NCI-H2081 treated with DMSO at 0.1 percent for 48 hours (cell line): ENCODE data around the gene ZNF292.
"Not testable (repeated sequence)": the region's sequence is repeated elsewhere in the genome, so short reads cannot be mapped to it uniquely, and the experiment has no call there.

Experiments
- DNase-seq: peaks from one replicate; lab custom pipeline; 2025; lab: John Stamatoyannopoulos, UW

The ZNF292 gene

DNA sequence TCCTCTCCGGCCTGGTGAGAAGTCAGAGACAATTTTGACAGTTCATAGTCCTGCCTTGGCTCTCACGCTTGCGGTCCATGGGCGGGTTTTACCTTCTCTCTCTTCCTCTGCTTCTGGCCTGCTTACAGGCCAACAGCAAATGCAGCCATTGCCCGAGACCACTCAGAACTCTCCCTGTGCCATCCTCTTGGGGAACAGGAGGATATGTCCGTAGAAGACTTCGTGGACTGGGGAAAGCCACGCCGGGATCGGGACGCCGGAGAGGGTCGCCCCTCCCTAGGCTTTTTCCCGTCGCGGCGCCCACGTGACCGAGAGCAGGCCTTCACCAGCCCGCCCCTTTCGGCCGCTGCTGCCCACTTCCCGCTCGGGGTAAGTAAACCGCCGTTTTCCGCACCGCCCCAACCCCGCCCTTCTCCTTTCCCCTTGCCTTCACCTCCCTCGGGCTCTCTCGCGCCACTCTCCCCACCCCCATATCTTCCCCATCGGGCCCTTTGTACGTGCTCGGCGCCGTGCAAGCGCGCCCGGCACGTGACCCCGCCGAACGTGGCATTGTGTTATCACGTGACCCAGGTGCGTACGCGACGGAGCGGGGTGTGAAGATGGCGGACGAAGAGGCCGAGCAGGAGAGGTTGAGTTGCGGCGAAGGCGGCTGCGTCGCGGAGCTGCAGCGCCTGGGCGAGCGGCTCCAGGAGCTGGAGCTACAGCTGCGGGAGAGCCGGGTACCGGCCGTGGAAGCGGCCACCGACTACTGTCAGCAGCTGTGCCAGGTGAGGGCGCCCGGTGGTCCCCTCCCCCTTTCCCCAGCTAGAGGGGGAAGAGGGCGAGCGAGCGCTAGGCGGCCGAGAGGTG, at the start of gene ZNF292:
ZNF292 (plus strand) TSS at position 573 of the 849 bp plus-strand sequence; CDS start at position 600, 27 bp downstream.
- peak; percentile 93 for DNase-seq

DNA sequence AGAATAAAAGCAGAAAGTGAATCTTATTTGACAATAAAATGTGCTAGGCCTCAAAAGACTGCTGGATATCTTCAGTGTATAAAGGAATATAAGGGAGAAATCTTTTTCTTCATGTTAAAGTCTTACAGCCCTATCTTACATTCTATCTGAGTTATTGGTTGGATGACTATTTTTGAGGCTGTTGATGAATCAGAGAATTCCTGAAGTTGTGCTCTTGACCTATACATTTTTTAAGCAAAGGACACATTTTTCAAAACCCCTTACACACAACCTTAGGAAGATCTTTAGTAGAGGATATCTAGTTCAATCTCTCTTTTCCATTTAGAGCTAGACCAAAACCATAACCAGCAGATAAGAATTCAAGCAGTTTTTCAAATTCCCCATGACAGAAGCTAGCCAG, 49.5 kb upstream of the ZNF292 start:
- no peak for DNase-seq

DNA sequence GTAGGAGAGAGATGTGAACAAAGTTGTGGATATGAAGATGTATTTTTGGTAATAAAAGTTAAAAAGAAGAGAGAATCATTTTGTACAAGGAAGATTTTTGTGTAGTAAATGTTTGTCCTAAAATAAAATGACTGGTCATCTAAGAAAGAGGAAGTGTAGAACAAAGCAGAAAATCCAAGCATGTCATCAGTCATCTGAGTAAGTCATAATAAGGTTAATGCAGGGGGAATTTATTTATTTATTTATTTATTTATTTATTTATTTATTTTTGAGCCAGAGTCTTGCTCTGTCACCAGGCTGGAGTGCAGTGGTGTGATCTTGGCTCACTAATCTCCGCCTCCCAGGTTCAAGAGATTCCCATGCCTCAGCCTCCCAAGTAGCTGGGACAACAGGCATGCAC, 44.7 kb upstream of the ZNF292 start:
- DNase-seq, result no peak

DNA sequence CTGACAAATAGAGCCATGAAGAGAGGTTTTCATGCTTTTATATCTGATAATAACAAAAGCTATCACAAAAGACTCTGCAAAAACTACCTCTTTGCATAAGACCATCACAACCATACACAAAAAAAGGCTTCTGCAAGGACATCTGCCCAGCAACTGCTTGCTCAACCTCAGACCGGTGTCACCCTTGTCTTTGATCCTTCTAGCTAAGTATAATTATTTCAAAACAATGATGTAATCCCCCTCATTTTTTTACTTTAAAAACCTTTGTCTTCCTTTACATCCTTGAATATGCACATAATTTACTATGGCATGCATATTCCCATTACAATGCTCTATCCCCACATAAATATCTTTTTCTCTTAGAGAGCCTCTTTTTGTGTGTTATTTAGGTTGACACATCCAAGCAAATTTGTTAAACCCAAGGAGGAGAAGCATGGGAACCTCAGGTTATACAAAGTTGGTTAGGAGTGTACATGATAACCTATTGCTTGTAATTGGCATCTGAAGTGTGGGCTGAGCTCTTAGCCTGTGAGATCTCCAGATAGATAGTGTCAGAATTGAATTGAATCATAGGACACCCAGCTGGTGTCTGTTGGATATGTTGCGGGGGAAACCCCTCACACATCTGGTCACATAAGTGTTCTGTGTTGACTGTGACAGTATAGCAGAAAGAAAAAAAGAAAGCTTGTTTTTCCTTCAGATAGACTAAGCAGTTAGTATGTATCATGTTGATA, 39.8 kb upstream of the ZNF292 start:
- DNase-seq, result no peak

DNA sequence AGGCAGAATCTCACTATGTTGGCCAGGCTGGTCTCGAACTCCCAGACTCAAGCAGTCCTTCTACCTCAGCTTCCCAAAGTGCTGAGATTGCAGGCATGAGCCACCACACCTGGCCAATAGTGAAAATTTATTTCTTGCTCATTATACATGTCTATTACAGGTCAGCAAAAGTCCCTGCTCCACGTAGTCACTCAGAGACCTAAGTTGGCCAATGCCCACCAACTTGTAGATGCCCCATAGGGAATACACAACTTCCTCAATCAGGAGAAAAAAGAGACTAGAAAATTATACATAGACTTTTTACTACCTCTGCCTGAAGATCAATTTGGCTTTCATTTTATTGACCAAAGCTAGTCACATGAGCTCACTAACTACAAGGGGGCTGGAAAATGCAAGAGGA, 38.4 kb upstream of the ZNF292 start:
- no peak for DNase-seq

DNA sequence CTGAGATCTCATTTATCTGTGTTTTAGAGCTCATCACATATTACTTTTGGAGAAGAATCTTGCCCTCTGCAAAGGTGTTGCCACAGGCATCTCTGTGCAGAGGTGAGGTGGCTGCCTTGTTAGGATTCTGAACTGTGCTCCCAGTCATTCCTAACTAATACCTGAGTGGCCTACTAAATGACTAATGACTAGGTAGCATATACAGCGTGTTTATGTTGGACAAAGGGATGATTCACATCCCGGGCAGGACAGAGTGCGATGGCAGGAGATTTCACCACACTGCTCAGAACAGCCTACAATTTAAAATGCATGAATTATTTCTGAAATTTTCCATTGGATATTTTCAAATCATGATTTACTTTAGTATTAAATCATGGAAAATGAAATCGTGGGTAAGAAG, 37.3 kb upstream of the ZNF292 start:
- no peak for DNase-seq

DNA sequence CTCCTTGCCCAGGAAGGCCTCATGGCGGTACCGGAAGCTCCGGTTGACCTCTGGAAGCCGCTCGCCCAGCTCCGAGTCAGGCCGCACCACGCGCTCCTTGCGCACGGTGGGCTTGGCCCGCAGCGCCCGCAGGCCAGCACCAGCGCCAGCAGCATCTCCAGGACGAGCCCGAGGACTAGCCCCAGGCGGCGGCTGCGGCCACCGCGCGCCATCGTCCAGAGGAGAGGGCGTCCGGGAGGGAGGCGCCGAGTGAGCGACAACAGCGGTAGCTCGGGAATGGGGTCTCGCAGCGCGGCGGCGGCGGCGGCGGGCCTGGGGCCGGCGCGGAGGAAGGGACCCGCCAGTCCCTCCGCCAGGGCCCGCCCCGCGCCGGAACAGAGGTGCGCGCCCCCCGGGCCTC, 32.9 kb upstream of the ZNF292 start:
- no peak for DNase-seq

DNA sequence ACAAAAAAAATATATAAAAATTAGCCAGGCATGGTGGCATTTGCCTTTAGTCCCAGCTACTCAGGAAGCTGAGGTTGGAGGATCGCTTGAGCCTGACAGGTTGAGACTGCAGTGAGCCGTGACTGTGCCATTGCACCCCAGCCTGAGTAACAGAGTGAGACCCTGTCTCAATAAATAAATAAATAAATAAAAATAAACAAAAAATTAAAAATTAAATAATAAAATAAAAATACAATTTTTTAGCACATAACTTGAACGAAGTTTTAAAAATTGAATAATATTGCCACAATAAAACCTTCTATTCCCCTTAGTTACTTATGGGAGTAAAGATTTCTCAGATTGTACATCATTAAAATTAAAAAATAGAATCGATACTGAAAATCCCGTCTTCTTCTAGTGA, 31.3 kb upstream of the ZNF292 start:
- no peak for DNase-seq

DNA sequence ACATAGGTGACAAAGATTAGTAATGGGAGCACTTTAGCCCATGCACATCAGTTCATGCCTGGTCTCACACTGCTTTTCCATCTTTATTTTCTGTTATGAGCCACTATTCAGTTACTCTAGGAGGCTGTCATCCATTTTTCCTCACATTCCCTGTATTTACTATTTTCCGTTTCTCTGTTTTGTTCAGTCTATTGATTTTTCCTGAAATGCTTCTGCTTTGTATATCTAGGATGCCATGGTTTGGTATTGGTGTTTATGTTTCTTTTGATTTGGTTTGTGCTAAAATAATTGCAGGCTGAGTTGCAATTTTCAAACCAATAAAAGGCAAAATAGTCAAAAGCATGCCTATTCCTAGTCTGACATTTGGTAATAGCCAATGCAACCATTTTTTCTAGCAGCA, 28.9 kb upstream of the ZNF292 start:
- no peak for DNase-seq

DNA sequence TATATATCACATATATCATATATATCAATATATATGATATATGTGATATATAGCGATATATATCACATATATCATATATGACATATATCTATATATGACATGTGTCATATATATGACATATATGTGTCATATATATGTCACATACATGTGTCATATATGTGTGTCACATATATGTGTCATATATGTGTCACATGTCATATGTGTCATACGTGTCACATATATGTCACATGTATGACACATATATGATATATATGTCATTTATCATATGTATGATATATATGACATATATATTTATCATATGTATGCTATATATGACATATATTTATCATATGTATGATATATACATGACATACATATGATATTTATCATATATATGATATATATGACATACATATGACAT, 27.6 kb upstream of the ZNF292 start:
- no peak for DNase-seq

DNA sequence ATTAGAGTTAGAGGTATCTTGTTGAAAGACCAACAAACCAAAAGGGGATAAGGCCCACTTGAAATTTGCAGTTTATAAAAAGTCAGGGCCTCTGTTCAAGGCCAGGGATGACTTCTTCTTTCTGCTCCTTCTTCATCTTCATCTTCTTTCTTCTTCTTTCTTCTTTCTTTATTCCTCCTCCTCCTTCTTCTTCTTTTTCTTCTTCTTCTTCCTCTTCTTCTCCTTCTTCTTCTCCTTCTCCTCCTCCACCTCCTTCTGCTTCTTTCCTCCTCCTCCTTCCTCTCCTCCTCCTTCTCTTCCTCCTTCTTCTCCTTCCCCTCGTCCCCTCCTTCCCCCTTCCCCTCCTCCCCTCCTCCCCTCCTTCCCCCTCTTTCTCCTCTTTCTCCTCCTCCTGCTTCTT, 18.4 kb upstream of the ZNF292 start:
- no peak for DNase-seq

DNA sequence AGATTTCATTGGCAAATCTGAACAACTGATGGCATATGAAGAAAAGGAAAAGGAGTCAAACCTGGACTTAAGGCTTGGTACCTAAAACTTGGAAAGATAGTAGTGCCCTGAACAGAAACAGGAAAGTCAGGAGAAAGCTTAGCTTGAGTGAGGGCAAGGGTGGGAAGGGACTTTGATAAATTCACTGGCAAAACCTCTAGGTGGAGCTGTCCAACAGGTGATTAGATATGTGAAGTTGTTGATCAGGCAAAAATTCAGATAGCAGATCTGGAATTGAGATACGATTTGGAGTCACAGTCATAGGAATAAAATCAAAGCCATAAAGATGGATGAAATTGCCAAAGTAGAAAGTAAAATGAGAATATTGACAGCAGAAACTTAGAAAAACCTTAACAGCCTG, 16.1 kb upstream of the ZNF292 start:
- peak; percentile 29 for DNase-seq

DNA sequence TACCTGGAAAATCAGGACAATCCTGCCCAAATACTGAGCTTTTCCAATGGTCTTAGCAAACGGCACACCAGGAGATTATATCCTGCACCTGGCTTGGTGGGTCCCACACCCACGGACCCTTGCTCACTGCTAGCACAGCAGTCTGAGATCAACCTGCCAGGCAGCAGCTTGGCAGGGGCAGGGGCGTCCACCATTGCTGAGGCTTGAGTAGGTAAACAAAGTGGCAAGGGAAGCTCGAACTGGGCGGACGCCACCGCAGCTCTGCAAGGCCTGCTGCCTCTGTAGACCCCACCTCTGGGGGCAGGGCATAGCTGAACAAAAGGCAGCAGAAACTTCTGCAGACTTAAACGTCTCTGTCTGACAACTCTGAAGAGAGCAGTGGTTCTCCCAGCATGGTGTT, 15.4 kb upstream of the ZNF292 start:
- DNase-seq, result not testable (repeated sequence)

DNA sequence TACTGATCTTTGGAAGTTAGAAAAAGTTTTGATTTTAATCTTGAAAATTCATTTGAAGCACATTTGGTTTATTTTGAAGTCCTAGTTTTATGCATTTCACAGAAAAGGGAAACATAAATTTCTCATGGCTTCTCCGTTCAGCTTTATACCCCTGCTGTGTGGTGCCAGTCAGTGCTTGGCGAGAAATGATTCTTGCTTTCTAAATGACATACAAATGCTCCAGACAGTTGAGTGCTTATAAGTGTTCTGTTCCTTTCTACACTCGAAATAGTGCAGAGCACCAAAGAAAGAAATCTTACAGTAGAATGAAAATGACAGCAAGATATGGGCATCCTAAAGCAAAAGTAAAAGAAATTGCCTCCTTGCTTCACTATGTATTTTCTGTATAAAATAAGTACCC, 9.0 kb upstream of the ZNF292 start:
- no peak for DNase-seq

DNA sequence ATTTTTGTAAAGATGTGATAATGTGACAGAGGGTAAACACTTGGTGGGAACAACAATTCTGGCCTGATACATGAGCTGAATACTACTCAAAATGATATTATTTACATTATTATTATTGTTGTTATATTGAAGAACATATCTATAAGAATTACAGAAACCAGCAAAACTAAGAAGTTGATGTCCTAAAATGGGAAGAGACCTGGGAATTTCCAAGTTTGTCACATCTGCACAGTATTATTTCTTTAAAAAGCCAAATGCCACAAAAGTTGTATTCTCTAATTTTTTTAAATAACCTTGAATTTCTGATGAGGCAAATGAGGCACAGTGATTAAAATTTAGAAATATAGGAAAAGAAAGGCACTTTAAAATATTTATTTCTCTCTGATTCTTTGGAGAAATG, 5.0 kb upstream of the ZNF292 start:
- DNase-seq, result no peak

DNA sequence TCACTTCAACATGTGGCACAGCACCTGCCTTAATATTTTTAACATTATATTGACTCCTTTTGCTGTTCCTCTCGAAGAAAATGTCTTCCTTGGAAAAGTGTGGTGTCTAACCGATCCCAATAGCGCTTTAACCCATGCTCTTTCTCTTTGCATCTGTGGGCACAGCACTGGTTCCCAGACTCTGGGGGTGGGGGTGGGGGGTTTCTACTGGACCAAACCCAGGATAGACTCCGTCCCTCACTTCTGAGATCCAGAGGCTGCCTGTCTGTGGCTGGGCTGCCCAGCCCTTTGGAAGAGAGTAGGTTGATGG, 3.9 kb upstream of the ZNF292 start:
- DNase-seq, result peak; percentile 37

DNA sequence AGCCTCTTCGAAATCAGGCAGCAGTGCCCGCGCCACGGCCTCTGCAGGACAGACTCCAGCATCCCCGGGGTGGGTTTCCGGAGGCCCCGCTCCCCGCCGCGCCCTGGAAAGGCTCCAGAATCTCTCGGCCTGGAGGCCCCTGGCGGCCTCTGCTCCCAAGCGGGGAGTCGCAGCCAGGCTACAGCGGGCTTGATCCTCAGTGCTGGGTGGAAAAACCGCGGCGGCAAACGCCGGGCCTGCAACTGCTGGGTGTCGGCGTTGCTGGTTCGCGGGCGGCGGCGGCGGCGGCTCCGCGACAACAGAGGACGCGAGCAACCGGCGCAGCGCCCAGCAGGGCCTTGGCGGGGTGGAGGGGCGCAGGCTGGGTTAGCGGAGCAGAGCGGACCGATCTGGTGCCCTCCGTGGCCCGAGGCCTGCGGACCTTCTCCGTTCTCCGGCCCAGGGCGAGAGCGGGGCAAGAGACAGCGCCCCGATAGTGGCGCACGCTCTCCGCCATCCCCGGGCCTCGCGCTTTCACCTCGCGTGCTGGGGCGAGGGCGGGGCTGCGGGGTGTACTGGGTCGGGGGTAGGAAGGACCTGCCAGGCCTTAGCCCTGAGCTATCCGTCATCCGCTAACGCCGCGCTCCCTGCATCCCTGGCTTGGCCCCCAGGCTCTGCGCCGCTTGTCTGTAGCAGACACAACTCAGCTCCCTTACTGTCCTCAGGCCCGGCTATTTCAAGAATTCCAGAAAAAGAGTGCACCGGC, 3.4 kb upstream of the ZNF292 start:
- DNase-seq, result no peak

DNA sequence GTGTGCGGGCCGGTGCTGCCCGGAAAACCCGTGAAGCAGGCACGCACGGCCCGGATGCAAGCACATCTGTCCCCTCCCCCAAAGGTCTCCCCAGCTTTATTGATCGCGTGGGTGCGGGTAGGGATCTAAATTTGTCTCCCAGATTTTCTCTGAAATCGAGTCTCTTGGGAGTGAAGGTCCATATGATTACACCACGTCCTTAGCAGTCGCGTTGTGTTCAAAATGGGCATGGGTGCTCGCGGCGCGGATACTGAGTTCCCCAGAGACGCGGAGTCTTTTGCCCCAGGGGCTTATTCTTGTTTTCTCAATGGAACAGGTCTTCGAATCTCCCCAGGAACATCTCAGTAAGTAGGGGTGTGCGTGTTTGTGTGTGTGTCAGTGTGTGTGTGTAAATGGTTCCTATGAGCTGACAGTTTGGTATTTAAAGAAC, 2.8 kb upstream of the ZNF292 start:
- no peak for DNase-seq

DNA sequence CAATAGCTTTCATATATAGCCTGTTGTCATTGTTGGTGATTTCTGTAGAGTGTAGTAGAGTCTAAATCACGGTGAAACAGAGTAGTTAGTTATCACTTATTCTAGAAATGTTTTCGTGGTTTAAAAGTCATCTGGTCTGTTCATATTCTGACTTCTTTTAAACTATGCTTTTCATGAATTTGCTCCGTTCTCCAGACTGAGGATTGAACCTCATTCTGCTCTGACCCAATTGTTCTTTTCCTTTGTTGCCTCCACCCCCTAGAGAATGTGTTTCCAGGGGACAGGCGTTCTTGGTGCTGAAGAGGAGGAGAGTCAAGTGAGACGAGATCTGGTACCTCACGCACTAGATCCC, 748 bp upstream of the ZNF292 start:
- DNase-seq, result no peak

DNA sequence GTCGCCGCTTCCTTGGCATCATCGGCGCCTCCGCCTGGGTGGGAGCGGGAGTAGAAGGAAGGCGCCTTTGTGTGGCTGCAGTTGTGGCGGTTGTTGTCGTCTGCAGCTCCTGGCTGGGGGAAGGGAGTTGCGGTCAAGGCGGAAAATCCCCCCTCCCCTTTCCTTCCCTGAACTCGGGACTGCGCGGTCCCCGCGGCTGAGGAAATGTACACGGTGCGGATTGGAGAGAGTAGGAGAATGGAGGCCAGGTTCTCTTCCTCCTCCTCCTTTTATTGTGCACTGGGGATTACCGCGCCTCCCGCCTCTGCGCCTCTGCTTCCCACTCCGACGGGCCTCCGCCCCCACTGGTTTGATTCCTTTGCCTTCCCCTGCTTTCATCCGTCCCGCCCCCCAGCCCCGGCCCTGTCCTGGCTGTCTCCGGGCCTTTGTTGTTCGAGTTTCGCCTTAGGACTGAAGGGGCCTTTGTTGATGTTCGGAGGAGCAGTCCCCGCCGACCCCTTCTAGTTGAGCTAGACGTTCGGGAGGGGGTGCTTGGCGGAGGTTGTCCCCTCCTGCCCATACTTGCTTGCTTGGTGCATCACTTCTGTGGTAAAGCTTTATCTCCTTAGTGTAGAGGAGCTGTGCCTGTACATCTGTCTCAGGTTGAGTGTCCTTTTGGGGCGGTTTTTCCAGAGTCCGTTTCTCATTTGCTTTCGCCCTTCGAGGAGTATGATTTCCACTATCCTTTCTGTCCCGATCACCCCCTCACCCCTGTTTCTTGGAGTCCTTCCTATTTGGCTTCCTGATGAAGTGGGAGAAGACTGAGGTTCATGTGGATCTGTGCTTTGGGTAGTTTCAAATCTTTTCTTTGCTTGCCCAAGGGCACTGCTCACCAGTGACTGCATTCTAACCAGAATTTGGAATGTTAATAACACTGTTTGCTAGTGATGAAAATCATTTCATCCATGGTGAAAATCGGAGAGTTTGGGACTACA, 764 bp downstream of the ZNF292 start:
- DNase-seq, result no peak

DNA sequence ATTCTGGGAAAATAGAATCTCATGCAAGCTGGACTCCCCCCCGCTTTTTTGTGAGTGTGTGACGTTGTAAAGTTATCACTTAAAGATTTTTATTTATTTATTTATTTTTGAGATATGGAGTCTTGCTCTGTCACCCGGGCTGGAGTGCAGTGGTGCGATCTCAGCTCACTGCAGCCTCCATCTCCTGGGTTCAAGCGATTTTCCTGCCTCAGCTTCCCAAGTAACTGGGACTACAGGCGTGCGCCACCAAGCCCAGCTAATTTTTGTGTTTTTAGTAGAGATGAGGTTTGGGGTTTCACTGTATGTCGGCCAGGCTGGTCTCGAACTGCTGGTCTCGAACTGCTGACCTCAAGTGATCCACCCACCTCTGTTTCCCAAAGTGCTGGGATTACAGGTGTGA, 2.2 kb downstream of the ZNF292 start:
- DNase-seq, result not testable (repeated sequence)

DNA sequence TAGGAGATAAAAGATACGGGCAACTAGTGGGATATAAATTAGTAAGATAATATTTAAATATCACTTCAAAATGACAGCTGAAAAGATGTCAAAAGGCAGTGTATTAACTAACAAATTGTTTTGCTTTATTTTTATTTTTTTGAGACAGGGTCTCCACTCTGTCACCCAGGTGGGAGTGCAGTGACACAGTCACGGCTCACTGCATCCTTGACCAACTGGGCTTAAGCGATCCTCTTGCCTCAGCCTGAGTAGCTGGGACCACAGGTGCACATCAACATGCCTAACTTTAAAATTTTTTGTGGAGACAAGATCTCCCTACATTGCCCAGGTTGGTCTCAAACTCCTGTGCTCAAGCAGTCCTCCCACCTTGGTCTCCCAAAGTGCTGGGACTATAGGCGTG, 5.9 kb downstream of the ZNF292 start:
- DNase-seq, result no peak
